ENCODE measurements around the gene PTPRS. TPM values are rescaled to one million over a fixed set of nuclear protein-coding genes. Genes with fewer than 3 reads are reported as not detected.

The PTPRS gene
- total and polyA plus RNA-seq, 2 of the 8 experiments (the other 6 are each of a cell fraction or from before 2014, with no cell fraction given): 96.8 to 223 TPM

- TF ChIP-seq, protein P1, sequence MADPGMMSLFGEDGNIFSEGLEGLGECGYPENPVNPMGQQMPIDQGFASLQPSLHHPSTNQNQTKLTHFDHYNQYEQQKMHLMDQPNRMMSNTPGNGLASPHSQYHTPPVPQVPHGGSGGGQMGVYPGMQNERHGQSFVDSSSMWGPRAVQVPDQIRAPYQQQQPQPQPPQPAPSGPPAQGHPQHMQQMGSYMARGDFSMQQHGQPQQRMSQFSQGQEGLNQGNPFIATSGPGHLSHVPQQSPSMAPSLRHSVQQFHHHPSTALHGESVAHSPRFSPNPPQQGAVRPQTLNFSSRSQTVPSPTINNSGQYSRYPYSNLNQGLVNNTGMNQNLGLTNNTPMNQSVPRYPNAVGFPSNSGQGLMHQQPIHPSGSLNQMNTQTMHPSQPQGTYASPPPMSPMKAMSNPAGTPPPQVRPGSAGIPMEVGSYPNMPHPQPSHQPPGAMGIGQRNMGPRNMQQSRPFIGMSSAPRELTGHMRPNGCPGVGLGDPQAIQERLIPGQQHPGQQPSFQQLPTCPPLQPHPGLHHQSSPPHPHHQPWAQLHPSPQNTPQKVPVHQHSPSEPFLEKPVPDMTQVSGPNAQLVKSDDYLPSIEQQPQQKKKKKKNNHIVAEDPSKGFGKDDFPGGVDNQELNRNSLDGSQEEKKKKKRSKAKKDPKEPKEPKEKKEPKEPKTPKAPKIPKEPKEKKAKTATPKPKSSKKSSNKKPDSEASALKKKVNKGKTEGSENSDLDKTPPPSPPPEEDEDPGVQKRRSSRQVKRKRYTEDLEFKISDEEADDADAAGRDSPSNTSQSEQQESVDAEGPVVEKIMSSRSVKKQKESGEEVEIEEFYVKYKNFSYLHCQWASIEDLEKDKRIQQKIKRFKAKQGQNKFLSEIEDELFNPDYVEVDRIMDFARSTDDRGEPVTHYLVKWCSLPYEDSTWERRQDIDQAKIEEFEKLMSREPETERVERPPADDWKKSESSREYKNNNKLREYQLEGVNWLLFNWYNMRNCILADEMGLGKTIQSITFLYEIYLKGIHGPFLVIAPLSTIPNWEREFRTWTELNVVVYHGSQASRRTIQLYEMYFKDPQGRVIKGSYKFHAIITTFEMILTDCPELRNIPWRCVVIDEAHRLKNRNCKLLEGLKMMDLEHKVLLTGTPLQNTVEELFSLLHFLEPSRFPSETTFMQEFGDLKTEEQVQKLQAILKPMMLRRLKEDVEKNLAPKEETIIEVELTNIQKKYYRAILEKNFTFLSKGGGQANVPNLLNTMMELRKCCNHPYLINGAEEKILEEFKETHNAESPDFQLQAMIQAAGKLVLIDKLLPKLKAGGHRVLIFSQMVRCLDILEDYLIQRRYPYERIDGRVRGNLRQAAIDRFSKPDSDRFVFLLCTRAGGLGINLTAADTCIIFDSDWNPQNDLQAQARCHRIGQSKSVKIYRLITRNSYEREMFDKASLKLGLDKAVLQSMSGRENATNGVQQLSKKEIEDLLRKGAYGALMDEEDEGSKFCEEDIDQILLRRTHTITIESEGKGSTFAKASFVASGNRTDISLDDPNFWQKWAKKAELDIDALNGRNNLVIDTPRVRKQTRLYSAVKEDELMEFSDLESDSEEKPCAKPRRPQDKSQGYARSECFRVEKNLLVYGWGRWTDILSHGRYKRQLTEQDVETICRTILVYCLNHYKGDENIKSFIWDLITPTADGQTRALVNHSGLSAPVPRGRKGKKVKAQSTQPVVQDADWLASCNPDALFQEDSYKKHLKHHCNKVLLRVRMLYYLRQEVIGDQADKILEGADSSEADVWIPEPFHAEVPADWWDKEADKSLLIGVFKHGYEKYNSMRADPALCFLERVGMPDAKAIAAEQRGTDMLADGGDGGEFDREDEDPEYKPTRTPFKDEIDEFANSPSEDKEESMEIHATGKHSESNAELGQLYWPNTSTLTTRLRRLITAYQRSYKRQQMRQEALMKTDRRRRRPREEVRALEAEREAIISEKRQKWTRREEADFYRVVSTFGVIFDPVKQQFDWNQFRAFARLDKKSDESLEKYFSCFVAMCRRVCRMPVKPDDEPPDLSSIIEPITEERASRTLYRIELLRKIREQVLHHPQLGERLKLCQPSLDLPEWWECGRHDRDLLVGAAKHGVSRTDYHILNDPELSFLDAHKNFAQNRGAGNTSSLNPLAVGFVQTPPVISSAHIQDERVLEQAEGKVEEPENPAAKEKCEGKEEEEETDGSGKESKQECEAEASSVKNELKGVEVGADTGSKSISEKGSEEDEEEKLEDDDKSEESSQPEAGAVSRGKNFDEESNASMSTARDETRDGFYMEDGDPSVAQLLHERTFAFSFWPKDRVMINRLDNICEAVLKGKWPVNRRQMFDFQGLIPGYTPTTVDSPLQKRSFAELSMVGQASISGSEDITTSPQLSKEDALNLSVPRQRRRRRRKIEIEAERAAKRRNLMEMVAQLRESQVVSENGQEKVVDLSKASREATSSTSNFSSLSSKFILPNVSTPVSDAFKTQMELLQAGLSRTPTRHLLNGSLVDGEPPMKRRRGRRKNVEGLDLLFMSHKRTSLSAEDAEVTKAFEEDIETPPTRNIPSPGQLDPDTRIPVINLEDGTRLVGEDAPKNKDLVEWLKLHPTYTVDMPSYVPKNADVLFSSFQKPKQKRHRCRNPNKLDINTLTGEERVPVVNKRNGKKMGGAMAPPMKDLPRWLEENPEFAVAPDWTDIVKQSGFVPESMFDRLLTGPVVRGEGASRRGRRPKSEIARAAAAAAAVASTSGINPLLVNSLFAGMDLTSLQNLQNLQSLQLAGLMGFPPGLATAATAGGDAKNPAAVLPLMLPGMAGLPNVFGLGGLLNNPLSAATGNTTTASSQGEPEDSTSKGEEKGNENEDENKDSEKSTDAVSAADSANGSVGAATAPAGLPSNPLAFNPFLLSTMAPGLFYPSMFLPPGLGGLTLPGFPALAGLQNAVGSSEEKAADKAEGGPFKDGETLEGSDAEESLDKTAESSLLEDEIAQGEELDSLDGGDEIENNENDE (IDR thresholded peaks at IDR 0.05; ENCODE audit: insufficient replicate concordance, low read length): no peak
- TF ChIP-seq, protein P2, sequence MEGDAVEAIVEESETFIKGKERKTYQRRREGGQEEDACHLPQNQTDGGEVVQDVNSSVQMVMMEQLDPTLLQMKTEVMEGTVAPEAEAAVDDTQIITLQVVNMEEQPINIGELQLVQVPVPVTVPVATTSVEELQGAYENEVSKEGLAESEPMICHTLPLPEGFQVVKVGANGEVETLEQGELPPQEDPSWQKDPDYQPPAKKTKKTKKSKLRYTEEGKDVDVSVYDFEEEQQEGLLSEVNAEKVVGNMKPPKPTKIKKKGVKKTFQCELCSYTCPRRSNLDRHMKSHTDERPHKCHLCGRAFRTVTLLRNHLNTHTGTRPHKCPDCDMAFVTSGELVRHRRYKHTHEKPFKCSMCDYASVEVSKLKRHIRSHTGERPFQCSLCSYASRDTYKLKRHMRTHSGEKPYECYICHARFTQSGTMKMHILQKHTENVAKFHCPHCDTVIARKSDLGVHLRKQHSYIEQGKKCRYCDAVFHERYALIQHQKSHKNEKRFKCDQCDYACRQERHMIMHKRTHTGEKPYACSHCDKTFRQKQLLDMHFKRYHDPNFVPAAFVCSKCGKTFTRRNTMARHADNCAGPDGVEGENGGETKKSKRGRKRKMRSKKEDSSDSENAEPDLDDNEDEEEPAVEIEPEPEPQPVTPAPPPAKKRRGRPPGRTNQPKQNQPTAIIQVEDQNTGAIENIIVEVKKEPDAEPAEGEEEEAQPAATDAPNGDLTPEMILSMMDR (IDR thresholded peaks at IDR 0.05; ENCODE audit: control extremely low read depth in 1 of 3, insufficient read depth in 1 of 3, low read depth in 1 of 3, low read length in 3 of 3): no peak
- no peak for TF ChIP-seq KDM5A (IDR thresholded peaks at IDR 0.05; ENCODE audit: low read length)
- no peak for TF ChIP-seq JUND (IDR thresholded peaks at IDR 0.05; ENCODE audit: low read length)
- TF ChIP-seq EZH2 (IDR thresholded peaks at IDR 0.05; ENCODE audit: low read depth, low read length, severe bottlenecking): no peak
- TF ChIP-seq CTBP2 (IDR thresholded peaks at IDR 0.05; ENCODE audit: borderline replicate concordance, insufficient read depth, insufficient read length, low read length): no peak
Observed at GRCh38 chr19:5298471-5298901, 42.1 kb downstream of the PTPRS start (continued).

Measured in H1 (cell line).